Neuronal stem cell (in vitro differentiated cells): ENCODE measurements around the gene SESTD1.

Experiments
- DNase-seq: peaks from one replicate; pipeline ENCODE4 v3.0.0-alpha.2; 2013; ENCODE audit warnings: low spot score
- H2AFZ ChIP-seq: one replicate; pipeline ENCODE4 v1.6.1; 2013; ENCODE audit warnings: mild to moderate bottlenecking, low read length, inconsistent platforms
- H2AK5ac ChIP-seq: 2 replicates; pipeline ENCODE4 v1.6.1; 2013; ENCODE audit warnings: low read depth, mild to moderate bottlenecking, inconsistent platforms, low read length, moderate library complexity, mixed read lengths
- H2BK120ac ChIP-seq: 2 replicates; pipeline ENCODE4 v1.6.1; 2013; ENCODE audit warnings: low read depth, mild to moderate bottlenecking, inconsistent platforms, low read length, moderate library complexity, mixed read lengths
- H2BK12ac ChIP-seq: one replicate; pipeline ENCODE4 v1.6.1; 2013; ENCODE audit warnings: low read length, inconsistent platforms
- H2BK15ac ChIP-seq: 2 replicates; pipeline ENCODE4 v1.6.1; 2013; ENCODE audit warnings: mild to moderate bottlenecking, low read length, inconsistent platforms, mixed read lengths
- H2BK5ac ChIP-seq: one replicate; pipeline ENCODE4 v1.6.1; 2013; ENCODE audit warnings: inconsistent platforms, mild to moderate bottlenecking, low read length, moderate library complexity
- H3K14ac ChIP-seq: one replicate; pipeline ENCODE4 v1.6.1; 2013; ENCODE audit warnings: low read length, inconsistent platforms
- H3K18ac ChIP-seq: 2 replicates; pipeline ENCODE4 v1.6.1; 2013; ENCODE audit warnings: low read length, inconsistent platforms
- H3K23ac ChIP-seq: 2 replicates; pipeline ENCODE4 v1.6.1; 2013; ENCODE audit warnings: low read depth, mild to moderate bottlenecking, mixed read lengths, low read length, inconsistent platforms; ENCODE audit not compliant: poor library complexity
- H3K27ac ChIP-seq: replicated peaks from 3 replicates; pipeline ENCODE4 v1.5.1; 2013; ENCODE audit warnings: low read length, inconsistent platforms
- H3K27me3 ChIP-seq, 3 experiments: 2 replicates each; pipeline ENCODE4 v1.6.1; 2013; ENCODE audit warnings: low read length in 3 of 3, mild to moderate bottlenecking in 2 of 3, inconsistent platforms in 1 of 3, low read depth in 1 of 3, mixed read lengths in 1 of 3, moderate library complexity in 1 of 3; ENCODE audit not compliant: control insufficient read depth in 3 of 3, insufficient read depth in 3 of 3
- H3K36me3 ChIP-seq, 2 donors: replicated peaks in 1 of 2; 2 replicates each; pipeline ENCODE4 v1.6.1; 2013; ENCODE audit warnings: low read length in 2 of 2; ENCODE audit not compliant: control insufficient read depth in 2 of 2, insufficient read depth in 2 of 2
- H3K4ac ChIP-seq: 2 replicates; pipeline ENCODE4 v1.6.1; 2013; ENCODE audit warnings: inconsistent platforms, mild to moderate bottlenecking, low read length, moderate library complexity
- H3K4me1 ChIP-seq, 2 donors: 1 replicate in 1 of 2; 2 replicates in 1 of 2; pipeline ENCODE4 v1.6.1; 2013; ENCODE audit warnings: low read length in 2 of 2, low read depth in 1 of 2; ENCODE audit not compliant: control insufficient read depth in 2 of 2, insufficient read depth in 1 of 2
- H3K4me2 ChIP-seq: one replicate; pipeline ENCODE4 v1.6.1; 2013; ENCODE audit warnings: mild to moderate bottlenecking, low read length, inconsistent platforms; ENCODE audit not compliant: insufficient read depth, poor library complexity, severe bottlenecking
- H3K4me3 ChIP-seq, 2 donors: 2 replicates each; pipeline ENCODE4 v1.5.1; 2013; ENCODE audit warnings: low read length in 2 of 2, mild to moderate bottlenecking in 2 of 2, inconsistent platforms in 1 of 2, moderate library complexity in 1 of 2
- H3K79me1 ChIP-seq: one replicate; pipeline ENCODE4 v1.6.1; 2013; ENCODE audit warnings: low read depth, mild to moderate bottlenecking, inconsistent platforms, low read length, moderate library complexity
- H3K9ac ChIP-seq: one replicate; pipeline ENCODE4 v1.6.1; 2013; ENCODE audit warnings: mild to moderate bottlenecking, low read depth, low read length, inconsistent platforms; ENCODE audit not compliant: poor library complexity
- H3K9me3 ChIP-seq, 2 donors: replicated peaks in 1 of 2; 2 replicates each; pipeline versions ENCODE3 to v1.6.1; 2013; ENCODE audit warnings: low read length in 2 of 2, mild to moderate bottlenecking in 2 of 2, inconsistent platforms in 1 of 2, low read depth in 1 of 2, mixed read lengths in 1 of 2, moderate library complexity in 1 of 2; ENCODE audit not compliant: control insufficient read depth in 2 of 2, insufficient read depth in 1 of 2
- H4K8ac ChIP-seq: one replicate; pipeline ENCODE4 v1.6.1; 2013; ENCODE audit warnings: low read depth, mild to moderate bottlenecking, inconsistent platforms, low read length, moderate library complexity
- H4K91ac ChIP-seq: one replicate; pipeline ENCODE4 v1.6.1; 2013; ENCODE audit warnings: low read length, low read depth, mild to moderate bottlenecking, inconsistent platforms; ENCODE audit not compliant: poor library complexity
- WGBS, 2 donors: extraction: QIAGEN DNeasy Blood & Tissue Kit; methylation state at CpG; one replicate each; pipeline ENCODE4 v1.1.7; 2013; ENCODE audit warnings: missing lambda C conversion rate in 2 of 2, mixed read lengths in 1 of 2; ENCODE audit not compliant: insufficient read length in 2 of 2, insufficient replicate concordance in 1 of 2; ENCODE audit errors: extremely low coverage in 2 of 2; 5-methylcytosine and 5-hydroxymethylcytosine counted together

Gene SESTD1

DNA sequence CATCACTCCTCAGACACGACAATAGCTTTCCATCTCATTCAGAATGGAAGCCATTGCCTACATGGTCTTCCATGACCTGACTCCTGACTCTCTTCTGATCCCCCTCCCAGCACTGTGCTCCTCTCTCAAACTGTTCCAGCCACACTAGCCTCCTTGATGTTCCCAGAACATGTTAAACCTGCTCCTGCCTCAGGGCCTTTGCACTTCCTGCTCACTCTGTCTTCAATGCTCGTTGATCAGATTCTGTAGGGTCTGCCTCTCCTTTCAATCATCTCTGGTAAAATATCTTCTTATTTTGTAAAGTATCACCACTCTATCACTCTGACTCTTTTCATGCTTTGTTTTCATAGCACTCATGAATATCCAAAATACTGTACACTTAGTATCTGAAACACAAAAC is 84.9 kb downstream of the SESTD1 start:
- Histone ChIP-seq H3K4me3 (no peak overlapping the region), H3K9me3 (peaks cover 2 to 3% of the 10 kb centered on the region in 2 donors), H3K23ac (no peak overlapping the region), H2BK5ac (no peak overlapping the region), H2BK120ac (no peak overlapping the region), H4K8ac (no peak overlapping the region), H2BK12ac (no peak overlapping the region), H2AFZ (no peak overlapping the region), H3K4me1 (peaks cover 0 to 1% of the 10 kb centered on the region in 2 donors), H3K4me2 (no peak overlapping the region), H3K27me3 (no peaks in the 10 kb centered on the region), H2BK15ac (no peak overlapping the region), H3K14ac (no peak overlapping the region), H3K79me1 (peaks cover 4% of the 10 kb centered on the region), H3K27ac (no peak overlapping the region), H4K91ac (no peak overlapping the region), H2AK5ac (no peak overlapping the region), H3K9ac (no peak overlapping the region), H3K4ac (no peak overlapping the region), H3K18ac (no peak overlapping the region), H3K36me3 (peaks cover 5 to 63% of the 10 kb centered on the region in 2 donors)
- DNase-seq = no peak
- no CpG with 5 or more reads among the region's 2 CpGs for WGBS, 2 donors

DNA sequence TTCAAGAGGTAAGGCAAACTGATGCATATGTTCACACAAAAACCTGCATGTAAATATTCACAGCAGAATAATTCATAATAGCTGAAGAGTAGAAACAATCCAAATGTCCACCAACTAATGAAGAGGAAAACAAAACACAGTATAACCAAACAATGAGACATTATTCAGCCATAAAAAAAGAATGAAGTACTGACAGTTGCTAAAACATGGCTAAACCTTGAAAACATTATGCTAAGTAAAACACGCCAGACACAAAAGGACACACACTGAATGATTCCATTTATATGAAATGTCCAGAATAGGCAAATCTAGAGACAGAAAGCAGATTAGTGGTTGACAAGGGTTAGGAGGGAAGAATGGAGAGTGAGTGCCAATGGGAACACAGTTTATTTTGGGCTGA is 86.9 kb downstream of the SESTD1 start:
- H3K4me2 ChIP-seq = no peak overlapping the region
- no peak overlapping the region for H3K18ac ChIP-seq
- no peak overlapping the region for H3K4me3 ChIP-seq
- H2BK5ac ChIP-seq = no peak overlapping the region
- H2BK12ac ChIP-seq = no peak overlapping the region
- no peak overlapping the region for H2AK5ac ChIP-seq
- no peak overlapping the region for H3K9ac ChIP-seq
- no peak overlapping the region for H3K14ac ChIP-seq
- peaks cover 0 to 1% of the 10 kb centered on the region in 2 donors for H3K4me1 ChIP-seq
- no peak overlapping the region for H4K91ac ChIP-seq
- peaks cover 2 to 3% of the 10 kb centered on the region in 2 donors for H3K9me3 ChIP-seq
- H3K36me3 ChIP-seq = peaks cover 5 to 78% of the 10 kb centered on the region in 2 donors
- no peak for DNase-seq
- no peak overlapping the region for H2BK120ac ChIP-seq
- H2BK15ac ChIP-seq = no peak overlapping the region
- peaks cover 4% of the 10 kb centered on the region for H3K79me1 ChIP-seq
- WGBS, 2 donors = no CpG with 5 or more reads among the region's 1 CpG
- H4K8ac ChIP-seq = no peak overlapping the region
- no peaks in the 10 kb centered on the region for H3K27me3 ChIP-seq
- H3K27ac ChIP-seq = no peak overlapping the region
- H2AFZ ChIP-seq = no peak overlapping the region
- H3K23ac ChIP-seq = no peak overlapping the region
- H3K4ac ChIP-seq = no peak overlapping the region

DNA sequence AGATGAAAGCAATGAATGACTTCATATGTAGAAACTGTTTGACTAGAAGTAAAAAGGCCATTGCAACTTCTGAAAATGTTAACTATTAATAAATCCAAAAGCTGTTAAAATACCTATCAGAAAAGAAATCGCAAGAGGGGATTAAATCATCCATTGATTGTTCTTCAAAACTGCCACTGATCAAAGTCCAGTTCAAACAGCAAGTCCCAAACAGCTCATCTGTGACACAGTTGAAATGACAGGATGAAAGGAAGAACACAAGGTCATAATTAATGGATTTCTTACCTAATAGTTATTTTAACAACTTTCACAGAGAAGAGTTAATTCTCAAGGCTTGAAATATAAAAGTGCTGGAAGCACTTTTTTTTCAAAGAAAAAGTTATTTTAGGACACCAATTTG is 90.4 kb downstream of the SESTD1 start:
- Histone ChIP-seq H3K27ac (no peak overlapping the region), H2BK12ac (no peak overlapping the region), H4K8ac (no peak overlapping the region), H4K91ac (no peak overlapping the region), H3K9me3 (no peaks in the 10 kb centered on the region), H2BK120ac (no peak overlapping the region), H2BK15ac (no peak overlapping the region), H3K36me3 (peaks cover 1 to 80% of the 10 kb centered on the region in 2 donors), H3K4ac (no peak overlapping the region), H3K4me3 (no peak overlapping the region), H3K14ac (no peak overlapping the region), H2AK5ac (no peak overlapping the region), H2BK5ac (no peak overlapping the region), H3K9ac (no peak overlapping the region), H3K27me3 (no peaks in the 10 kb centered on the region), H3K4me1 (no peaks in the 10 kb centered on the region), H3K23ac (no peak overlapping the region), H2AFZ (no peak overlapping the region), H3K79me1 (no peaks in the 10 kb centered on the region), H3K4me2 (no peak overlapping the region), H3K18ac (no peak overlapping the region)
- no peak for DNase-seq
- no CpG with 5 or more reads among the region's 1 CpG for WGBS, 2 donors

DNA sequence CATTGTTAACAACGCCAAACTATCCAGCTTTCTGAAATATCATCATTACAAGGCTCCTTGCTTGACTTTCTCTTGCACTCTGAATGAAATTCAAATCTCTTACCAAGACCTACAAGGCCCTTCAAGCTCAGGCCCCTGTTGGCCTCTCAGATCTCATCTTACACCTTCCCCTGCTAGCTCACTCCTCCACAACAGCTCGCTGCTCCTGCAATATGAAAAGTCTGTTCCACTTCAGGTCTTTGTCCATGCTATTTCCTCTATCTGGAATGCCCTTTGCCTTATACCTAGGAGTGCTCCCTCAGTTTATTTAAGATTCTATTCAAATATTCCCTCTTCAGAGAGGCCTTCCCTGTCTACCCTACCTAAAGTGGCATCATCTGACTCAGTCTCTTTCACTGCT is 91.7 kb downstream of the SESTD1 start:
- H3K23ac ChIP-seq = no peak overlapping the region
- H2BK12ac ChIP-seq = no peak overlapping the region
- H3K18ac ChIP-seq = no peak overlapping the region
- H3K36me3 ChIP-seq = peaks cover 1 to 82% of the 10 kb centered on the region in 2 donors
- no peak overlapping the region for H3K4ac ChIP-seq
- no peak overlapping the region for H3K4me3 ChIP-seq
- H2BK15ac ChIP-seq = no peak overlapping the region
- no peak for DNase-seq
- no peak overlapping the region for H2AK5ac ChIP-seq
- no peaks in the 10 kb centered on the region for H3K27me3 ChIP-seq
- WGBS, 2 donors = no CpG with 5 or more reads among the region's 2 CpGs
- no peaks in the 10 kb centered on the region for H3K79me1 ChIP-seq
- H3K14ac ChIP-seq = no peak overlapping the region
- no peak overlapping the region for H2BK5ac ChIP-seq
- H2BK120ac ChIP-seq = no peak overlapping the region
- no peak overlapping the region for H4K8ac ChIP-seq
- no peak overlapping the region for H3K4me2 ChIP-seq
- no peaks in the 10 kb centered on the region for H3K9me3 ChIP-seq
- H4K91ac ChIP-seq = no peak overlapping the region
- H3K9ac ChIP-seq = no peak overlapping the region
- H3K27ac ChIP-seq = no peak overlapping the region
- no peak overlapping the region for H2AFZ ChIP-seq
- H3K4me1 ChIP-seq = no peaks in the 10 kb centered on the region
